GM21390 (cell line): Measurements from ENCODE around the gene CAT.

ENCODE experiments used
- ATAC-seq: cut with Tn5 transposase; IDR thresholded peaks from one replicate; pipeline ENCODE4 v1.9.1; 2021; ENCODE audit not compliant: unreplicated experiment

CAT gene

GRCh38 chr11:34458525-34458924 lies 19.8 kb downstream of the CAT start:
- no peak for ATAC-seq

GRCh38 chr11:34459507-34460162 lies 20.9 kb downstream of the CAT start:
- no peak for ATAC-seq

- ATAC-seq: no peak
Observed at GRCh38 chr11:34460278-34460677, 21.5 kb downstream of the CAT start.

- no peak for ATAC-seq
Observed at GRCh38 chr11:34461215-34461614, 22.5 kb downstream of the CAT start.

GRCh38 chr11:34464591-34465051 lies 25.9 kb downstream of the CAT start:
- ATAC-seq: no peak

GRCh38 chr11:34466802-34467488 lies 28.2 kb downstream of the CAT start:
- ATAC-seq: no peak

GRCh38 chr11:34468209-34468841 lies 29.6 kb downstream of the CAT start:
- no peak for ATAC-seq

- no peak for ATAC-seq
Observed at GRCh38 chr11:34473603-34474169, 35.0 kb downstream of the CAT start.

- no peak for ATAC-seq
Observed at GRCh38 chr11:34475656-34476055, 36.9 kb downstream of the CAT start.

- no peak for ATAC-seq
Observed at GRCh38 chr11:34476849-34477248, 38.1 kb downstream of the CAT start.

GRCh38 chr11:34478845-34479663 lies 40.3 kb downstream of the CAT start:
- ATAC-seq: no peak

GRCh38 chr11:34480314-34480713 lies 41.6 kb downstream of the CAT start:
- ATAC-seq: no peak

- no peak for ATAC-seq
Observed at GRCh38 chr11:34481307-34481706, 42.6 kb downstream of the CAT start.

GRCh38 chr11:34483106-34483874 lies 44.6 kb downstream of the CAT start:
- no peak for ATAC-seq

GRCh38 chr11:34487430-34487829 lies 48.7 kb downstream of the CAT start:
- no peak for ATAC-seq

GRCh38 chr11:34488855-34489557 lies 50.3 kb downstream of the CAT start:
- ATAC-seq: no peak

GRCh38 chr11:34490304-34490703 lies 51.6 kb downstream of the CAT start:
- ATAC-seq: no peak

- ATAC-seq: no peak
Observed at GRCh38 chr11:34492806-34493414, 54.2 kb downstream of the CAT start.

GRCh38 chr11:34493468-34493867 lies 54.7 kb downstream of the CAT start:
- ATAC-seq: no peak
